Daoy (cell line): Measurements from ENCODE around the gene ACTL10. TPM values are rescaled to one million over a fixed set of nuclear protein-coding genes. Genes with fewer than 3 reads are reported as not detected.

Experiments
- total RNA-seq: library from RNA; depleted of rRNA; stranded (reverse); fragments of >200 nt; shearing (Covaris generic); gene quantifications from 2 replicates; pipeline ENCODE4 v1.2.3, GENCODE V29; 2014; rRNA removed

Gene ACTL10
- total RNA-seq, 1 experiment from 2014 or later: 0.06 TPM

Other genes with a start within 250 kb of the ACTL10 start
- 2.5 and 3.2 TPM in 2 replicates for gene SNTA1, start 223.2 kb upstream of the ACTL10 start, total RNA-seq
- 3.6 and 5.1 TPM in 2 replicates for gene CBFA2T2, start 176.8 kb upstream of the ACTL10 start, total RNA-seq
- gene C20orf144, start 4.6 kb upstream of the ACTL10 start, total RNA-seq: not detected in 2 replicates
- 11.5 and 17.3 TPM in 2 replicates for gene NECAB3, start 7.5 kb downstream of the ACTL10 start, total RNA-seq
- 20.7 and 23.9 TPM in 2 replicates for gene E2F1, start 19.4 kb downstream of the ACTL10 start, total RNA-seq
- 0.74 and 0.92 TPM in 2 replicates for gene PXMP4, start 53.4 kb downstream of the ACTL10 start, total RNA-seq
- gene ZNF341, start 65.1 kb downstream of the ACTL10 start, total RNA-seq: 0.68 and 1.5 TPM in 2 replicates
- gene CHMP4B, start 144.4 kb downstream of the ACTL10 start, total RNA-seq: 31.9 and 38.5 TPM in 2 replicates